Activated T-cell treated with anti-CD3 and anti-CD28 coated beads, Interleukin-2, amount 50 U/mL, for 24 hours (primary cell): ENCODE data around the gene GJC3.
"Not testable (repeated sequence)": the region's sequence is repeated elsewhere in the genome, so short reads cannot be mapped to it uniquely, and the experiment has no call there.

Experiments
- DNase-seq: peaks from one replicate; pipeline ENCODE4 v3.0.0-alpha.2; 2020
- H3K27ac Mint-ChIP-seq: 2 replicates; pipeline ENCODE4 v1.8.0; 2020; ENCODE audit warnings: mild to moderate bottlenecking, mixed read lengths
- H3K27me3 Mint-ChIP-seq: 2 replicates; pipeline ENCODE4 v1.8.0; 2020; ENCODE audit warnings: mixed read lengths
- H3K36me3 Mint-ChIP-seq: 2 replicates; pipeline ENCODE4 v1.8.0; 2020; ENCODE audit warnings: low read depth, mixed read lengths
- H3K4me1 Mint-ChIP-seq: 2 replicates; pipeline ENCODE4 v1.8.0; 2020; ENCODE audit warnings: low read depth, mixed read lengths
- H3K4me3 Mint-ChIP-seq: 2 replicates; pipeline ENCODE4 v1.8.0; 2020; ENCODE audit warnings: mild to moderate bottlenecking, moderate library complexity, mixed read lengths
- H3K9me3 Mint-ChIP-seq: 2 replicates; pipeline ENCODE4 v1.8.0; 2020; ENCODE audit warnings: mixed read lengths

The GJC3 gene

DNA sequence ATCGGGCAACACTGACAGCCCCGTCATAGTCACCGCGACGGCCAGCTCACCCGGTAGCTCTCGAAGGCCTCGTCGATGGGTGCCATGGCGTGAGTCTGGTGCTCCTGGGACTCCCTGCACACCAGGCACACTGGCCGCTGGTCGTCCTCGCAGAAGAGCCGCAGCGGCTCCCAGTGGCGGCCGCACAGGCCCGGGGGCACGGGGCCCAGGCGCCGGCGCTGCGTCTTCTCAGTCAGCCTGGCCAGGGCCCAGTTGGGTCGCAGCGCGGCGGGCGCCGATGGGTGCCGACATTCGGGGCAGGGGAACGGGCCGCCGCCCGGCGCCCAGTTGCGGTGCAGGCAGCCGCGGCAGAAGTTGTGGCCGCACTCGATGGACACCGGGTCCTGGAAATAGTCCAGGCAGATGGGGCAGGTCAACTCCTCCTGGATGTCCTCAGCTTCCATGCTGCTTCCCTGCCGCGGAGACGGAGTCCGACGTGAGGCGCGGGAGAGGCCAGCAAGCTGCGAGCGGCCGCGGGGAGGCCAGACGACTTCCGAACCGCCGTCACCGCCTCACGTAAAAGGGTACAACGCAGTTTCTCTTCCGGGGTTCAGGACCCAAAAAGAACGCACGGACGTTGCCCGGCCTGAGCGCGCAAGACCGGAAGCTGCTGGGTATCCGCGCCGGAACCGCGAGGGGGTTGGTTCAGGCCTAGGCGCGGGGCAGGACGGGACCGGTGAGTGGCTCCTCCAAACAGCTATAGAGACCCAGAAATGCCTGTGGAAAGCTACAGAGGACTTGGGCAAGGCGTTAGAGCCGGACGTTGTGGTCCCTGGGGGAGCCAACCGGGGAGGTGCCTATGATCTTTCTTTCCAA lies 10.2 kb downstream of the GJC3 start, which contains the start of gene TRIM4:
Gene TRIM4, minus strand, starts transcription at position 572 of the 855 bp plus-strand sequence. Its CDS starts 129 bp downstream, at position 443.
- Mint-ChIP-seq H3K27me3 (no peaks in the 10 kb centered on the region), H3K4me1 (peaks cover 49% of the 10 kb centered on the region)
- DNase-seq, result peak; percentile 93

DNA sequence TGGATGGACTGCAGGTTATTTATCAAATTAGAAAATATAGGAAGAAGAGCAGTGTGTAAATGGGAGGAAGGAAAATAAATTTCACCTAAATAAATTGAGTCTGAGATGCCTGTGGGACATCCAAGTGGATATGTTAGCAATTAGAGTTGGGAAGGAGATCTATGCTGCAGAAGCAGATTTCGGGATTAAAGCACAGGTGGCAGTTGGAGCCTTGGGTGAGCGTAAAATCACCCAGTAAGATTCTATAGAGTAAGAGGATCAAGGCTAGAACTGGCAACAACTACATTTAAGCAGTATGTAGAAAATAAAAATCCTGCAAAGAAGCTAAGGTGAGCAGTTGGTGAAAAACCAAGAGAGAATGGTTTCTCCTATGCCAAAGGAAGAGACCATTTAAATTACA lies 18.4 kb downstream of the GJC3 start:
- Mint-ChIP-seq H3K27ac (peak overlapping the region; percentile 45), H3K4me1 (peaks cover 49% of the 10 kb centered on the region), H3K9me3 (no peaks in the 10 kb centered on the region), H3K4me3 (no peak overlapping the region), H3K27me3 (no peaks in the 10 kb centered on the region), H3K36me3 (peaks cover 86% of the 10 kb centered on the region)
- DNase-seq, result no peak

More for the DNA sequence above, 10.2 kb downstream of the GJC3 start, which contains the start of gene TRIM4:
- Mint-ChIP-seq H3K27ac (peak within 1 kb of the TSS; percentile 99), H3K36me3 (peaks cover 63% of the 10 kb centered on the region), H3K9me3 (no peaks in the 10 kb centered on the region), H3K4me3 (peak within 1 kb of the TSS; percentile 99)

DNA sequence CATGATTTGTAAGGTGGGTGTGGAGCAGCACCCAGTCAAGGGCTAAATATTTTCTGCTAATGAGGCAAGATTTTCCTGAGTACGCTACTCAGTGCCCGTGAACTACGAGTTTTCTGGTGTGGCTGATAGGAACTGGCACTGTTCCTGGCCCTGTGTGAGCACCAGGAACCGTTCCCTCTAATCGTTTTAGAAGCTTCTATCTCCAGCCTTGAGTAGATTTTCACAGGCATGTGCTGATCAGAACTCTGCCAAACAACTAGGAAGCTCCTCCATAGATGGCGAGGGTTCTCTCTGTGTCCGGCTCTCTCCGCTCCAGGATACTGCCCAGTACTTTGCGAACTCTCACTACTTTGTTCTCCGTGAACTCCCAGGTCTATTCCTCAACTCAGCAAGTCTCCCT lies 27.8 kb downstream of the GJC3 start:
- H3K4me1 Mint-ChIP-seq, result peaks cover 9% of the 10 kb centered on the region
- H3K36me3 Mint-ChIP-seq, result peaks cover 86% of the 10 kb centered on the region
- H3K27me3 Mint-ChIP-seq, result no peaks in the 10 kb centered on the region
- H3K9me3 Mint-ChIP-seq, result no peaks in the 10 kb centered on the region
- DNase-seq, result no peak
- peak overlapping the region; percentile 35 for H3K27ac Mint-ChIP-seq
- H3K4me3 Mint-ChIP-seq, result no peak overlapping the region

DNA sequence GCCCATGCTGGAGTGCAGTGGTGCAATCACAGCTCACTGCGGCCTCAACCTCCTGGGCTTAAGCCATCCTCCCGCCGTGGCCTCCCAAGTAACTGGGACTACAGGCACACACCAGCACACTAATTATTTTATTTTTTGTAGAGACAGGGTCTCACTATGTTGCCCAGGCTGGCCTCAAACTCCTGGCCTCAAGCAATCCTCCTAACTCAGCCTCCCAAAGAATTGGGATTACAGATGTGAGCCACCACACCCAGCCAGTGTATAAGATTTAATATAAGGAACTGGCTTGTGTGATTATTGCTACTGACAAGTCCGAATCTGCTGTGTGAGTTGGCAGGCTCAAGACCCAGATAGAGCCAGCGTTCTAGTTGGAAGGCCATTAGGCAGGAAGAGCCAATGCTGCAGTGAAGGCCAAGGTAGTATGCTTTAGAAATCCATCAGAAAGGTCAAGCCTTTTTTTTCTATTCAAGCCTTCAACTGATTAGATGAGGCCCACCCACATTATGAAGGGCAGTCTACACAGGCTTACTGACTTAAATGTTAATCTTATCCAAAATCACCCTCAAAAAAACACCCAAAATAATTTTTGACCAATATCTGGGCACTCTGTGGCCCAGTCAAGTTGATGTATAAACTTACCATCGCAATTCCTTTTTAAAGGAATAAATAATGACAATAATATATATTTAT lies 29.4 kb downstream of the GJC3 start:
- Mint-ChIP-seq H3K27me3 (no peaks in the 10 kb centered on the region), H3K36me3 (peaks cover 70% of the 10 kb centered on the region), H3K9me3 (no peaks in the 10 kb centered on the region), H3K27ac (no peak overlapping the region), H3K4me3 (no peak overlapping the region), H3K4me1 (peaks cover 9% of the 10 kb centered on the region)
- no peak for DNase-seq

DNA sequence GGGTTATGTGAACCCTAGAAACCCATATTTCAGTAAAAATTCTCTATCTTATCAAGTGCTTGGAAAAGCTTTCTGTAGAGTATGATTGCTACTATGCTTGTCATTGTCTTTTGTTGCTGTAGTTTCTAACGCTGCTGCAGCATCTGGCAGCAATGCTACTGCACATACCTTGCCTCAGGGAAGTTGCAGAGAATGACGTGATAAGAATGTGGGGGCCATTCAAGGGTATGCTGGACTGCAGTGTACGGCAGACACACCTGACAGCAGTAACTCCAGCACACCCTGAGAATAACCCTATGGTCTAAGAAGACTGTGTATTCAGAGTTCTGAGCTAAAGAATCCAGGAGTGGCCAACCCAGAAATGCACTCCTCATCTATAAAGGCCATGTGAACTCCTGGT lies 30.6 kb downstream of the GJC3 start:
- no peaks in the 10 kb centered on the region for H3K9me3 Mint-ChIP-seq
- H3K4me1 Mint-ChIP-seq, result peaks cover 12% of the 10 kb centered on the region
- H3K4me3 Mint-ChIP-seq, result no peak overlapping the region
- H3K27me3 Mint-ChIP-seq, result no peaks in the 10 kb centered on the region
- DNase-seq, result no peak
- no peak overlapping the region for H3K27ac Mint-ChIP-seq
- H3K36me3 Mint-ChIP-seq, result peaks cover 61% of the 10 kb centered on the region

DNA sequence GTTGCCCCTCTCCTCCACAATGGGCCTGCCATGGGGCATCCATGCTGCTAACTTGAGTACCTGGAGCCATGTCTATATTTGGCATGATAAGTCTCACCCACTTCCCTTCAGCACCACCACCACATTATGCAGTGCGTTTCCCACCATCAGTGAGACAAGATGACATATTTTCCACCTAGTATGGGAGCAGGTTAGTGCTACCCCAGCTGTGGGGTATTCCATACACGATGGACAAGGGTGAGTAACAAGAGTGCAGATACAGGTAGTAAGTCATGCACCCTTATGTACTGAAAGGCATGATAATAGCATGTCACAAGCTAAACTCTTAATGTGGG lies 31.4 kb downstream of the GJC3 start:
- no peak for DNase-seq
- Mint-ChIP-seq H3K4me3 (no peak overlapping the region), H3K27ac (peak overlapping the region; percentile 55), H3K9me3 (no peaks in the 10 kb centered on the region), H3K27me3 (no peaks in the 10 kb centered on the region), H3K4me1 (peaks cover 12% of the 10 kb centered on the region), H3K36me3 (peaks cover 52% of the 10 kb centered on the region)

DNA sequence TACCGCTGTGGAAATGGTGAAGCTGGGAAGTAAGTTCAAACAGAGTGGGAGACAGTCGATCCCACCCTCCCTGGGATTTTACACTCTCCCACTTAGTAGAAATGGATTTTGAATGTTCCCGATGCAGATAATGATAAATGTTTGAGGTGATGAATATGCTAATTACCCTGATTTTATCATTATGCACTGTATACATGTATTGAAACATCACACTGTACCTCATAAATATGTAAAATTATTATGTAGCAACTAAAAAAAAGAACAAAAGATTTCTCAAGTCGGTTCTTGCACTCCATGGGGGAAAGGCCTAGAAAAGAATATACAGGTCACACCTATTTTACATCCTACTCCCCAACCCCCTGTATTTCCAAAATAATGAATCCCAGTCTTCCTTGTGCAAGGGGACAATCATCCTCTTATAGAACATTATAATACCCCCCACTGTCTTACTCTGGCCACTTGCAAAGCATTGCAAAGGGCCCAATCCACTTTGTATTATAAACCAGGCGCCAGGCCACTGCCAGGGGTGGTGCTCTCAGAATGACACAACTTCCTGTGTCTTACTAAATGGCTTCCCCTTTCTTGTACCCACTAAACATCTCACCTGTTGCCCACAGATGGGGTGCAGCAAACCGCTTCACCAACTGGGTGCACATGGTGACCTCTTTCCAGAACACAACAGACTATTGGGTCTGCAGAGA lies 31.9 kb downstream of the GJC3 start:
- H3K36me3 Mint-ChIP-seq, result peaks cover 52% of the 10 kb centered on the region
- peaks cover 12% of the 10 kb centered on the region for H3K4me1 Mint-ChIP-seq
- no peak for DNase-seq
- H3K27me3 Mint-ChIP-seq, result no peaks in the 10 kb centered on the region
- H3K9me3 Mint-ChIP-seq, result no peaks in the 10 kb centered on the region
- no peak overlapping the region for H3K4me3 Mint-ChIP-seq
- peak overlapping the region; percentile 55 for H3K27ac Mint-ChIP-seq

DNA sequence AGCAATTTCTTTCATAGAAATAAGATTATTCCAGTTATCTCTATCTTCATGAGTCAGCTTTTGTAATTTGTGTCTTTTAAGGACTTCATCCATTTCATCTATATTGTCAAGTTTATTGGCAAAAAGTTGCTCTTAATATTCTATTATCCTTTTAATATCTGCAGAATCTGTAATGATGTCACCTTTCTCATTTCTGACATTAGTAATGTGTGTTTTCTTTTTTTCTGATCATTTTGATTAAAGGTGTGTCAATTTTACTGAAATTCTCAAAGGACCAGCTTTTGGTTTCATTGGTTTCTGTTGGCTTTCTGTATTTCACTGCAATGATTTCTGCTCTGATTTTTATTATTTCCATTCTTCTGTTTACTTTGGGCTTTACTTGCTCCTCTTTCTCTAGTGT lies 34.7 kb downstream of the GJC3 start:
- Mint-ChIP-seq H3K4me3 (no peak overlapping the region), H3K4me1 (peaks cover 12% of the 10 kb centered on the region), H3K36me3 (peaks cover 53% of the 10 kb centered on the region), H3K9me3 (no peaks in the 10 kb centered on the region), H3K27ac (no peak overlapping the region), H3K27me3 (no peaks in the 10 kb centered on the region)
- DNase-seq, result no peak

DNA sequence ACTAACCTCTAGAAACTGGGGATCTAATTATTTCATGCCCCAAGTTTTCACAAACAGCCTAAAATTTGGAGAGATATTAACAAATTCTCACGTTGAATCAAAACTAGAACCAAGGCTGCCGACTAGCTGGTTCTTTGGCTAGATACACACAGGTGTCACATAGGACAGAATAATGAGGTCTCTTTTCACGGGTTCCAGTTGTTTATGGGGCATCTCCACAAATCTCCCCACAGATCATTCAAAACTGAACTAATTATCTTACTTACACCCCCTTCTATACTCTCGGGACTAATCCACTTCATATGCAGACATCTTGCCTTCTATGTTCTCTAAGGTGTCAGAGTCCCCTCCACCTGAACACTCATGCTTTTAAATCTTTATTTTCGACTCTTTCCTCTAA lies 36.1 kb downstream of the GJC3 start:
- DNase-seq, result no peak
- Mint-ChIP-seq H3K4me3 (no peak overlapping the region), H3K27me3 (no peaks in the 10 kb centered on the region), H3K27ac (no peak overlapping the region), H3K36me3 (peaks cover 49% of the 10 kb centered on the region), H3K4me1 (peaks cover 8% of the 10 kb centered on the region), H3K9me3 (no peaks in the 10 kb centered on the region)

DNA sequence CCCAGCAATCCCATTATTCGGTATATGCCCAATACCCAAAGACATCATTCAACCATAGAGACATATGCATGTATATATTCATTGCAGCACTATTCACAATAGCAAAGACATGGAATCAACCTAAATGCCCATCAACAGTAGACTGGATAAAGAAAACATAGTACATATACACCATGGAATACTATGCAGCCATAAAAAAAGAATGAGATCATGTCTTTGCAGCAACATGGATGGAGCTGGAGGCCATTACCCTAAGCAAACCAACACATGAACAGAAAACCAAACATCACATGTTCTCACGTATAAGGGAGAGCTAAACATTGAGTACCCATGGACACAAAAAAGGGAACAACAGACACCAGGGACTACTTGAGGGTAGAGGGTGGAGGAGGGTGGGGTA lies 39.1 kb downstream of the GJC3 start:
- not testable (repeated sequence) for DNase-seq, H3K4me3 Mint-ChIP-seq, H3K4me1 Mint-ChIP-seq, H3K9me3 Mint-ChIP-seq, H3K27ac Mint-ChIP-seq, H3K27me3 Mint-ChIP-seq
- peaks cover 47% of the 10 kb centered on the region for H3K36me3 Mint-ChIP-seq

DNA sequence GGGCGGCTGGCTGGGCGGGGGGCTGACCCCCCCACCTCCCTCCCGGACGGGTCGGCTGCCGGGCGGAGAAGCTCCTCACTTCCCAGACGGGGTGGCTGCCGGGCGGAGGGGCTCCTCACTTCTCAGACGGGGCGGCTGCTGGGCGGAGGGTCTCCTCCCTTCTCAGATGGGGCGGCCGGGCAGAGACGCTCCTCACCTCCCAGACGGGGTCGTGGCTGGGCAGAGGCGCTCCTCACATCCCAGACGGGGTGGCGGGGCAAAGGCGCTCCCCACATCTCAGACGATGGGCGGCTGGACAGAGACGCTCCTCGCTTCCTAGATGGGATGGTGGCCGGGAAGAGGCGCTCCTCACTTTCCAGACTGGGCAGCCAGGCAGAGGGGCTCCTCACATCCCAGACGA lies 41.1 kb downstream of the GJC3 start:
- H3K4me1 Mint-ChIP-seq, H3K9me3 Mint-ChIP-seq, H3K27me3 Mint-ChIP-seq, DNase-seq, H3K27ac Mint-ChIP-seq, H3K4me3 Mint-ChIP-seq: not testable (repeated sequence)
- peaks cover 56% of the 10 kb centered on the region for H3K36me3 Mint-ChIP-seq

DNA sequence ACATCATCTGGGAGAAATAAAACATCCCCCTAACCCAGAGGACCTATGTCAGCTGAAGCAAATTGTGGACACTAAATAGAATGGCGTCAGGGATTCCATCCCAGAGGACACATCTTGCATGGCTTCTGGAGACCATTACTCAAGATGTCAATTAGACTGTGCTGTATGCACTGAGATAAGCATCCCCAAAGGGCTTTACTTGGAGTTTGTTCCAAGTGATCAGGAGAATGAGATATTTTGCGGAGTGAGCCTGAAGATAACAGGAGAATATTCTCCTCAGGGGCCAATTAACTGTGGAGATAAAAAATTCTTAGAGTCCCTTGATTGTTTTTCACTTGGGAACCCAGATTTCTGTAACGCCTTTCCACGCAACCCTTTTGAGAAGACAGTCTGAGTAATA lies 48.0 kb downstream of the GJC3 start:
- H3K9me3 Mint-ChIP-seq, result no peaks in the 10 kb centered on the region

DNA sequence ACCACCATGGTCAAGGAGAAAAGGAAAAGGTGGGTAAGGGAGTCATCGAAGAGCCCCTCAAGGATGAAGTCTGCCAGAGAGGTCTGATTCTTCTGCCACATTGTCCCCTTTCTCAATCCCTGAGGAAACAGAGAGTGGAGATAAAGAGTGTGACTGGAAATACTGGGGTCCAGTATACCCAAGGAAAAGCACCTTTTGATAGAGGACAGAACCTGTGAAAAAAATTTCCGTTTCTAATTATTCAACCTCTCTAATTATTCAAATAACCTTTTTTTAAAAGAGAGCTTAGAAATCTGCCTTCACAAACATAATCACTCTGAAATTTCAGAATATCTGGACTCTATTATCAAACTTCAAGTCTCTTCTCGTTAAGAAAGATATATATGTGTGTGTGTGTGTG lies 52.5 kb downstream of the GJC3 start, which contains the start of gene OR2AE1:
Gene OR2AE1, minus strand, starts transcription at position 101 of the 400 bp plus-strand sequence. Its CDS starts 0 bp downstream, at position 101.
- no peak for DNase-seq
- Mint-ChIP-seq H3K27ac (no peak within 1 kb of the TSS), H3K27me3 (no peaks in the 10 kb centered on the region), H3K4me3 (no peak within 1 kb of the TSS), H3K4me1 (peaks cover 2% of the 10 kb centered on the region), H3K9me3 (no peaks in the 10 kb centered on the region), H3K36me3 (no peaks in the 10 kb centered on the region)

More for the DNA sequence above, 48.0 kb downstream of the GJC3 start:
- Mint-ChIP-seq H3K36me3 (peaks cover 9% of the 10 kb centered on the region), H3K27me3 (no peaks in the 10 kb centered on the region), H3K27ac (no peak overlapping the region), H3K4me3 (no peak overlapping the region), H3K4me1 (no peaks in the 10 kb centered on the region)
- DNase-seq, result no peak

DNA sequence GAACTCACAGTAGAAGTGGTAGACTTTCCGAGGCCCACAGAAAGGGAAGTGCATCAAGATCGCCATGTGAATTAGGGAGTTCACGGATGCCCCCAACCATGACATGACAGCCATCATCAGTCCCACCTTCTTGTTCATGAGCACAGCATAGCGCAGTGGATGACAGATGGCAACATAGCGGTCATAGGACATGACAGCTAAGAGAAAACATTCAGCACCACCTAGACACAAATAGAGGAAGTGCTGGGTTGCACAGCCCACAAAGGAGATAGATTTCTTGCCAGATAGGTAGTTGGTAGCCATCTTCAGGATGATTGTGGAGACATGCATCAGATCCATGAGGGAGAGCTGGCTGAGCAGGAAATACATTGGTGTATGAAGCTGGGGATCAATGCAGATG lies 52.9 kb downstream of the GJC3 start:
- H3K27me3 Mint-ChIP-seq, result no peaks in the 10 kb centered on the region
- H3K27ac Mint-ChIP-seq, result no peak overlapping the region
- no peak for DNase-seq
- peaks cover 2% of the 10 kb centered on the region for H3K4me1 Mint-ChIP-seq
- no peak overlapping the region for H3K4me3 Mint-ChIP-seq
- no peaks in the 10 kb centered on the region for H3K9me3 Mint-ChIP-seq
- H3K36me3 Mint-ChIP-seq, result no peaks in the 10 kb centered on the region
